HepG2 (cell line): Measurements from ENCODE around the gene WDR54. TPM values are rescaled to one million over a fixed set of nuclear protein-coding genes. Genes with fewer than 3 reads are reported as not detected.

Source experiments
- AGO2 ChIP-seq: fragments of 200-400 bp; formaldehyde crosslinking; optimal IDR thresholded peaks from 2 replicates; pipeline ENCODE3; 2017; ENCODE audit warnings: mild to moderate bottlenecking, low read depth, low read length, moderate library complexity
- ARNTL ChIP-seq: sonication (generic); formaldehyde crosslinking; IDR thresholded peaks from 2 replicates; pipeline ENCODE4 v1.4.0; 2020; ENCODE audit warnings: mild to moderate bottlenecking, missing genetic modification reagents
- BORCS8-MEF2B ChIP-seq: sonication (generic); formaldehyde crosslinking; IDR thresholded peaks from 2 replicates; pipeline ENCODE4 v1.8.0; 2022; ENCODE audit warnings: mild to moderate bottlenecking, missing genetic modification reagents
- CREB1 ChIP-seq, 2 experiments: fragments of 450-650 bp in 1 of 2; IDR thresholded peaks; 2 replicates each; pipeline ENCODE4 v1.6.1; 2016 to 2017; ENCODE audit warnings: control low read depth in 1 of 2, mild to moderate bottlenecking in 1 of 2, missing compliant biosample characterization in 1 of 2, missing genetic modification characterization in 1 of 2
- HNRNPL ChIP-seq: fragments of 200-400 bp; formaldehyde crosslinking; IDR thresholded peaks from 2 replicates; pipeline ENCODE4 v1.6.1; 2017; ENCODE audit warnings: mild to moderate bottlenecking, low read depth, low read length
- HOXA7 ChIP-seq: sonication (generic); formaldehyde crosslinking; IDR thresholded peaks from 2 replicates; pipeline ENCODE4 v1.8.1; 2022; ENCODE audit warnings: mild to moderate bottlenecking, missing genetic modification reagents, moderate library complexity
- IRF9 ChIP-seq: sonication (generic); formaldehyde crosslinking; IDR thresholded peaks from 2 replicates; pipeline ENCODE4 v1.8.0; 2022; ENCODE audit warnings: missing genetic modification reagents, mild to moderate bottlenecking, borderline replicate concordance
- KDM1A ChIP-seq: IDR thresholded peaks from 2 replicates; pipeline ENCODE4 v1.6.1; 2016; ENCODE audit warnings: missing compliant biosample characterization
- MBD4 ChIP-seq: IDR thresholded peaks from 2 replicates; pipeline ENCODE4 v1.6.1; 2012; ENCODE audit warnings: low read length, inconsistent platforms, borderline replicate concordance
- MBNL3 ChIP-seq: fragments of 250-450 bp; sonication (Bioruptor Pico); conservative IDR thresholded peaks from 2 replicates; pipeline ENCODE4 v1.8.0; 2022; ENCODE audit warnings: mild to moderate bottlenecking, inconsistent platforms
- MED13 ChIP-seq: sonication (generic); formaldehyde crosslinking; IDR thresholded peaks from 2 replicates; pipeline ENCODE4 v1.5.0; 2020; ENCODE audit warnings: missing genetic modification reagents
- MTF2 ChIP-seq: sonication (generic); formaldehyde crosslinking; IDR thresholded peaks from 2 replicates; pipeline ENCODE4 v1.5.0; 2020; ENCODE audit warnings: missing genetic modification reagents, borderline replicate concordance
- NR1H2 ChIP-seq: sonication (generic); formaldehyde crosslinking; IDR thresholded peaks from 2 replicates; pipeline ENCODE4 v1.8.1; 2022; ENCODE audit warnings: low read depth, missing genetic modification reagents, borderline replicate concordance
- PLRG1 ChIP-seq: fragments of 450-650 bp; conservative IDR thresholded peaks from 2 replicates; pipeline ENCODE4 v1.6.1; 2016
- POLR2AphosphoS2 ChIP-seq: IDR thresholded peaks from 2 replicates; pipeline ENCODE4 v1.6.1; 2011; ENCODE audit warnings: low read depth, low read length, improper control_type of control experiment
- RORA ChIP-seq: sonication (generic); formaldehyde crosslinking; IDR thresholded peaks from 2 replicates; pipeline ENCODE4 v1.5.0; 2020; ENCODE audit warnings: mild to moderate bottlenecking, missing genetic modification reagents, moderate library complexity
- SALL2 ChIP-seq: sonication (generic); formaldehyde crosslinking; IDR thresholded peaks from 2 replicates; pipeline ENCODE4 v1.8.1; 2023; ENCODE audit warnings: mild to moderate bottlenecking, missing genetic modification reagents, inconsistent platforms
- THRA ChIP-seq: sonication (generic); formaldehyde crosslinking; IDR thresholded peaks from 2 replicates; pipeline ENCODE4 v1.4.0; 2020; ENCODE audit warnings: missing genetic modification reagents, borderline replicate concordance
- TOPORS ChIP-seq: sonication (generic); formaldehyde crosslinking; IDR thresholded peaks from 2 replicates; pipeline ENCODE4 v1.8.0; 2023; ENCODE audit warnings: mild to moderate bottlenecking, missing genetic modification reagents
- ZFAT ChIP-seq: sonication (generic); formaldehyde crosslinking; conservative IDR thresholded peaks from 2 replicates; pipeline ENCODE4 v1.8.1; 2023; ENCODE audit warnings: missing genetic modification reagents, inconsistent platforms
- ZKSCAN5 ChIP-seq: sonication (generic); formaldehyde crosslinking; IDR thresholded peaks from 2 replicates; pipeline ENCODE4 v1.5.1; 2020; ENCODE audit warnings: mild to moderate bottlenecking, missing genetic modification reagents
- ZNF260 ChIP-seq: sonication (generic); formaldehyde crosslinking; IDR thresholded peaks from 2 replicates; pipeline ENCODE4 v1.4.0; 2020; ENCODE audit warnings: missing genetic modification reagents, low read depth, mild to moderate bottlenecking, borderline replicate concordance
- ZNF263 ChIP-seq: sonication (generic); formaldehyde crosslinking; IDR thresholded peaks from 2 replicates; pipeline ENCODE4 v1.4.0; 2020; ENCODE audit warnings: missing genetic modification reagents
- ZNF264 ChIP-seq: sonication (generic); formaldehyde crosslinking; IDR thresholded peaks from 2 replicates; pipeline ENCODE4 v1.4.0; 2020; ENCODE audit warnings: missing genetic modification reagents
- ZNF33A ChIP-seq: sonication (generic); formaldehyde crosslinking; IDR thresholded peaks from 2 replicates; pipeline ENCODE4 v1.5.1; 2020; ENCODE audit warnings: missing genetic modification reagents, mild to moderate bottlenecking, moderate library complexity, borderline replicate concordance
- ZNF33B ChIP-seq: sonication (generic); formaldehyde crosslinking; IDR thresholded peaks from 2 replicates; pipeline ENCODE4 v1.5.1; 2020; ENCODE audit warnings: mild to moderate bottlenecking, missing genetic modification reagents
- ZNF552 ChIP-seq: sonication (generic); formaldehyde crosslinking; IDR thresholded peaks from 2 replicates; pipeline ENCODE4 v1.9.0; 2022; ENCODE audit warnings: missing genetic modification reagents, mild to moderate bottlenecking, borderline replicate concordance
- ZNF704 ChIP-seq: sonication (generic); formaldehyde crosslinking; IDR thresholded peaks from 2 replicates; pipeline ENCODE4 v1.8.1; 2023; ENCODE audit warnings: mild to moderate bottlenecking, inconsistent platforms, moderate library complexity, missing genetic modification reagents, borderline replicate concordance
- ZNF737 ChIP-seq: sonication (generic); formaldehyde crosslinking; IDR thresholded peaks from 2 replicates; pipeline ENCODE4 v1.5.0; 2020; ENCODE audit warnings: missing genetic modification reagents, mild to moderate bottlenecking, borderline replicate concordance
- polyA plus RNA-seq, 8 experiments: library from polyadenylated mRNA; depleted of rRNA in 3 of 8; stranded (reverse) in 7 of 8; unstranded in 1 of 8; fragments of >200 nt; fragmentation: Illumina TruSeq in 4 of 8; extraction: Trizol in 4 of 8; gene quantifications; 2 replicates each; pipeline versions ENCODE4 v1.2.1 to v1.2.3, GENCODE V29; 2011 to 2016; ENCODE audit warnings: low read depth in 4 of 8, missing spikeins in 1 of 8, mixed read lengths in 1 of 8; ENCODE audit not compliant: insufficient read depth in 1 of 8
- total RNA-seq, 5 experiments: library from RNA; depleted of rRNA; stranded (reverse); fragments of >200 nt; fragmentation: Illumina TruSeq; extraction: Trizol; gene quantifications; 2 replicates each; pipeline ENCODE4 v1.2.3, GENCODE V29; 2016; ENCODE audit warnings: low read depth in 1 of 5

WDR54 gene
- total and polyA plus RNA-seq, 2 of the 13 experiments (the other 11 are each of a cell fraction or from before 2014, with no cell fraction given), result 2.0 to 17.3 TPM

- no peak for TF ChIP-seq THRA (CRISPR knock-in tag)
- TF ChIP-seq POLR2AphosphoS2, result no peak
- 0 out of 2 replicates have a peak, but pooled peaks have one; percentile 14 for TF ChIP-seq ARNTL (CRISPR knock-in tag)
- no peak for TF ChIP-seq ZNF263
- TF ChIP-seq MTF2, result no peak
- no peak for TF ChIP-seq MED13 (CRISPR knock-in tag)
- no peak for TF ChIP-seq HOXA7 (CRISPR knock-in tag)
- TF ChIP-seq NR1H2 (CRISPR knock-in tag), result no peak
- no peak for TF ChIP-seq ZNF33B
- no peak for TF ChIP-seq BORCS8-MEF2B (CRISPR knock-in tag)
- TF ChIP-seq IRF9 (CRISPR knock-in tag), result no peak
- no peak for TF ChIP-seq AGO2
- 0 out of 2 replicates have a peak, but pooled peaks have one; percentile 11 for TF ChIP-seq ZNF264 (CRISPR knock-in tag)
- TF ChIP-seq ZNF33A (CRISPR knock-in tag), result no peak
- TF ChIP-seq TOPORS (CRISPR knock-in tag), result no peak
- TF ChIP-seq ZFAT, result no peak
- no peak for TF ChIP-seq HNRNPL
- TF ChIP-seq ZKSCAN5 (CRISPR knock-in tag), result no peak
- TF ChIP-seq MBNL3, result no peak
- TF ChIP-seq ZNF737 (CRISPR knock-in tag), result no peak
- TF ChIP-seq SALL2 (CRISPR knock-in tag), result no peak
- no peak for TF ChIP-seq ZNF260 (CRISPR knock-in tag)
- no peak for TF ChIP-seq PLRG1
- TF ChIP-seq CREB1 (IDR thresholded peaks at IDR 0.05), result no peak
- TF ChIP-seq CREB1 (CRISPR knock-in tag; IDR thresholded peaks at IDR 0.05), result 0 out of 2 replicates have a peak, but pooled peaks have one; percentile 5
- no peak for TF ChIP-seq ZNF552 (CRISPR knock-in tag)
- TF ChIP-seq MBD4, result no peak
- TF ChIP-seq ZNF704, result no peak
- TF ChIP-seq RORA, result no peak
- no peak for TF ChIP-seq KDM1A
These were observed 23.2 kb downstream of the WDR54 start (continued) for GRCh38 chr2:74444498-74445318.
